IMR-90 (cell line): ENCODE measurements around the gene OPN4. TPM values are rescaled to one million over a fixed set of nuclear protein-coding genes. Genes with fewer than 3 reads are reported as not detected.

Experiments
- ATAC-seq: fragments of 200-7000 bp; cut with Tn5 transposase; 2 replicates; pipeline ENCODE4 v1.9.1; 2020; ENCODE audit warnings: low read depth, mild to moderate bottlenecking, moderate library complexity
- BruUV-seq: library from RNA; stranded (reverse); fragments of 400-500 nt; replicated peaks from 2 replicates; lab custom pipeline; 2021; lab: Mats Ljungman, UMichigan
- CTCF ChIA-PET: fragments of 300-600 bp; formaldehyde crosslinking; extraction: SDS; loops from one replicate; lab custom pipeline; 2021; ENCODE audit warnings: antibody characterized with exemption; lab: Yijun Ruan, JAX
- POLR2A ChIA-PET: fragments of 300-600 bp; sonication (Branson Sonifier 250); formaldehyde crosslinking; loops from one replicate; lab custom pipeline; 2022; ENCODE audit warnings: antibody characterized with exemption; ENCODE audit not compliant: unreplicated experiment; lab: Charles Lee
- DNase-seq: peaks from one replicate; pipeline ENCODE4 v3.0.0; 2013
- H2AFZ ChIP-seq: replicated peaks from 2 replicates; pipeline ENCODE3; 2013; ENCODE audit warnings: low read length, mild to moderate bottlenecking; ENCODE audit not compliant: poor library complexity
- H2AK5ac ChIP-seq: 2 replicates; pipeline ENCODE4 v1.6.1; 2013; ENCODE audit warnings: low read depth, low read length, inconsistent platforms
- H2AK9ac ChIP-seq: replicated peaks from 2 replicates; pipeline ENCODE3; 2013; ENCODE audit warnings: mild to moderate bottlenecking, low read depth, low read length, moderate library complexity; ENCODE audit not compliant: poor library complexity
- H2BK120ac ChIP-seq: 2 replicates; pipeline ENCODE4 v1.6.1; 2013; ENCODE audit warnings: low read depth, low read length, inconsistent platforms
- H2BK15ac ChIP-seq: 3 replicates; pipeline ENCODE4 v1.6.1; 2013; ENCODE audit warnings: low read depth, low read length, inconsistent platforms
- H2BK20ac ChIP-seq: 2 replicates; pipeline ENCODE4 v1.6.1; 2013; ENCODE audit warnings: low read depth, mild to moderate bottlenecking, inconsistent platforms, low read length, moderate library complexity
- H2BK5ac ChIP-seq: 2 replicates; pipeline ENCODE4 v1.6.1; 2013; ENCODE audit warnings: mild to moderate bottlenecking, low read depth, low read length, inconsistent platforms; ENCODE audit not compliant: poor library complexity, severe bottlenecking
- H3K14ac ChIP-seq: replicated peaks from 2 replicates; pipeline ENCODE4 v1.6.1; 2013; ENCODE audit warnings: low read depth, low read length, inconsistent platforms
- H3K18ac ChIP-seq: 2 replicates; pipeline ENCODE4 v1.6.1; 2013; ENCODE audit warnings: low read depth, low read length, control low read depth
- H3K23ac ChIP-seq: 2 replicates; pipeline ENCODE4 v1.6.1; 2013; ENCODE audit warnings: low read depth, low read length, inconsistent platforms
- H3K27ac ChIP-seq: 2 replicates; pipeline ENCODE4 v1.5.1; 2013; ENCODE audit warnings: mild to moderate bottlenecking, control low read depth, low read length; ENCODE audit not compliant: insufficient read depth
- H3K27me3 ChIP-seq: 2 replicates; pipeline ENCODE4 v1.6.1; 2013; ENCODE audit warnings: low read length; ENCODE audit not compliant: control insufficient read depth, insufficient read depth
- H3K36me3 ChIP-seq: 2 replicates; pipeline ENCODE4 v1.6.1; 2013; ENCODE audit warnings: low read length, mixed read lengths; ENCODE audit not compliant: control insufficient read depth, insufficient read depth
- H3K4ac ChIP-seq: 2 replicates; pipeline ENCODE4 v1.6.1; 2013; ENCODE audit warnings: low read depth, low read length, inconsistent platforms
- H3K4me1 ChIP-seq: 2 replicates; pipeline ENCODE4 v1.6.1; 2013; ENCODE audit warnings: low read length, mixed read lengths; ENCODE audit not compliant: control insufficient read depth, insufficient read depth
- H3K4me2 ChIP-seq: 2 replicates; pipeline ENCODE4 v1.6.1; 2013; ENCODE audit warnings: low read depth, mild to moderate bottlenecking, control low read depth, low read length, moderate library complexity
- H3K4me3 ChIP-seq: 2 replicates; pipeline ENCODE4 v1.5.1; 2013; ENCODE audit warnings: low read depth, mild to moderate bottlenecking, control low read depth, low read length, moderate library complexity; ENCODE audit not compliant: insufficient read depth
- H3K56ac ChIP-seq: 2 replicates; pipeline ENCODE4 v1.6.1; 2013; ENCODE audit warnings: low read length, inconsistent platforms; ENCODE audit not compliant: insufficient read depth; ENCODE audit errors: extremely low read depth
- H3K79me1 ChIP-seq, 2 experiments: 2 replicates each; pipeline ENCODE4 v1.6.1; 2013; ENCODE audit warnings: low read length in 2 of 2, inconsistent platforms in 1 of 2, low read depth in 1 of 2
- H3K9ac ChIP-seq: 2 replicates; pipeline ENCODE4 v1.6.1; 2013; ENCODE audit warnings: low read depth, low read length, control low read depth
- H3K9me1 ChIP-seq: 2 replicates; pipeline ENCODE4 v1.6.1; 2013; ENCODE audit warnings: low read length, inconsistent platforms; ENCODE audit not compliant: insufficient read depth
- H3K9me3 ChIP-seq: 2 replicates; pipeline ENCODE4 v1.6.1; 2013; ENCODE audit warnings: low read length; ENCODE audit not compliant: control insufficient read depth, insufficient read depth
- H4K20me1 ChIP-seq: 2 replicates; pipeline ENCODE4 v1.6.1; 2013; ENCODE audit warnings: low read length, inconsistent platforms; ENCODE audit not compliant: insufficient read depth
- H4K5ac ChIP-seq: 2 replicates; pipeline ENCODE4 v1.6.1; 2013; ENCODE audit warnings: mild to moderate bottlenecking, low read depth, low read length, control low read depth
- H4K8ac ChIP-seq, 2 experiments: 2 replicates each; pipeline ENCODE4 v1.6.1; 2013; ENCODE audit warnings: low read depth in 2 of 2, low read length in 2 of 2, control low read depth in 1 of 2, inconsistent platforms in 1 of 2
- H4K91ac ChIP-seq: 2 replicates; pipeline ENCODE4 v1.6.1; 2013; ENCODE audit warnings: low read depth, low read length, inconsistent platforms; ENCODE audit not compliant: insufficient read depth
- CHD1 ChIP-seq: IDR thresholded peaks from 2 replicates; pipeline ENCODE4 v1.6.1; 2012; ENCODE audit warnings: low read depth, low read length, improper control_type of control experiment
- CTCF ChIP-seq: conservative IDR thresholded peaks from 2 replicates; pipeline ENCODE4 v1.5.1; 2012; ENCODE audit warnings: mild to moderate bottlenecking, low read depth, low read length, improper control_type of control experiment
- ELK1 ChIP-seq: fragments of 150-350 bp; IDR thresholded peaks from 2 replicates; pipeline ENCODE4 v1.6.1; 2016; ENCODE audit warnings: low read depth, mild to moderate bottlenecking, low read length, moderate library complexity, borderline replicate concordance
- MAFK ChIP-seq: IDR thresholded peaks from 2 replicates; pipeline ENCODE4 v1.6.1; 2012; ENCODE audit warnings: low read depth, low read length, improper control_type of control experiment
- MAZ ChIP-seq: IDR thresholded peaks from 2 replicates; pipeline ENCODE4 v1.6.1; 2012; ENCODE audit warnings: low read depth, mild to moderate bottlenecking, low read length, improper control_type of control experiment, moderate library complexity, borderline replicate concordance
- MXI1 ChIP-seq: IDR thresholded peaks from 2 replicates; pipeline ENCODE4 v1.6.1; 2012; ENCODE audit warnings: low read depth, mild to moderate bottlenecking, low read length, moderate library complexity, borderline replicate concordance
- NFE2L2 ChIP-seq: fragments of 150-350 bp; IDR thresholded peaks from 2 replicates; pipeline ENCODE4 v1.6.1; 2016; ENCODE audit warnings: low read depth, mild to moderate bottlenecking, low read length
- POLR2A ChIP-seq: IDR thresholded peaks from 2 replicates; pipeline ENCODE4 v1.6.1; 2012; ENCODE audit warnings: mild to moderate bottlenecking, low read depth, low read length
- RCOR1 ChIP-seq: IDR thresholded peaks from 2 replicates; pipeline ENCODE4 v1.6.1; 2012; ENCODE audit warnings: mild to moderate bottlenecking, low read length, improper control_type of control experiment; ENCODE audit not compliant: insufficient replicate concordance
- SMC3 ChIP-seq: fragments of 150-350 bp; IDR thresholded peaks from 2 replicates; pipeline ENCODE4 v1.6.1; 2016; ENCODE audit warnings: low read depth, mild to moderate bottlenecking, antibody characterized with exemption, low read length, moderate library complexity
- WGBS, 2 experiments: methylation state at CpG; one replicate each; pipeline versions ENCODE4 v1.1.5 to v1.1.7; 2013; ENCODE audit warnings: missing lambda C conversion rate in 2 of 2; ENCODE audit not compliant: insufficient read length in 1 of 2; ENCODE audit errors: extremely low coverage in 2 of 2; 5-methylcytosine and 5-hydroxymethylcytosine counted together
- dilution Hi-C: fragments of 300-500 bp; cut with HindIII; formaldehyde crosslinking; loops from one replicate; pipeline ENCODE4 v1.14.3; 2018; ENCODE audit warnings: low sequenced_read_pairs; ENCODE audit not compliant: unreplicated experiment
- in situ Hi-C: fragments of 300-500 bp; cut with MboI; formaldehyde crosslinking; loops from 3 replicates; pipeline ENCODE4 v1.14.3; 2019; ENCODE audit warnings: low sequenced_read_pairs, inconsistent platforms, mixed read lengths
- intact Hi-C: fragments of 100-400 bp; cut with micrococcal nuclease; formaldehyde crosslinking; loops from 2 replicates; pipeline ENCODE4 v1.10.0; 2022
- polyA plus RNA-seq, 3 experiments: library from polyadenylated mRNA; depleted of rRNA; stranded (reverse); fragments of >200 nt; gene quantifications; 2 replicates each; pipeline ENCODE4 v1.2.3, GENCODE V29; 2012; ENCODE audit warnings: low replicate concordance in 1 of 3
- total RNA-seq: library from RNA; depleted of rRNA; stranded (reverse); fragments of >200 nt; gene quantifications from 2 replicates; pipeline ENCODE4 v1.2.3, GENCODE V29; 2012

OPN4 gene
- total and polyA plus RNA-seq, 2 of the 4 experiments (the other 2 are of a cell fraction): 0.03 TPM; not detected in 1

GRCh38 chr10:86664341-86665217 lies 10.2 kb downstream of the OPN4 start (continued):
- TF ChIP-seq ELK1 (no peak), SMC3 (no peak)

GRCh38 chr10:86665218-86665607 lies 10.9 kb downstream of the OPN4 start:
- Histone ChIP-seq H3K56ac (no peak overlapping the region), H3K4me3 (no peak overlapping the region), H2AK9ac (peak overlapping the region; percentile 66), H3K9me1 (peaks cover 23% of the 10 kb centered on the region), H4K8ac (no peak overlapping the region), H3K23ac (no peak overlapping the region), H3K4me2 (no peak overlapping the region), H3K4ac (no peak overlapping the region), H2AFZ (peak overlapping the region; percentile 71), H2BK120ac (no peak overlapping the region), H3K9ac (no peak overlapping the region), H2BK15ac (0 out of 3 replicates have a peak overlapping the region, but pooled peaks have one; percentile 10), H3K9me3 (no peaks in the 10 kb centered on the region), H3K27ac (no peak overlapping the region), H4K20me1 (no peaks in the 10 kb centered on the region), H4K91ac (peak overlapping the region; percentile 33; the same call in 1 of the 2 replicates), H3K36me3 (no peaks in the 10 kb centered on the region), H3K18ac (no peak overlapping the region), H4K5ac (no peak overlapping the region), H2AK5ac (no peak overlapping the region), H2BK20ac (no peak overlapping the region; the same call in 1 of the 2 replicates), H3K79me1 (peaks cover 0 to 15% of the 10 kb centered on the region in 2 experiments; a peak in 2 of 4 replicates), H3K4me1 (peaks cover 34% of the 10 kb centered on the region), H3K27me3 (no peaks in the 10 kb centered on the region), H3K14ac (0 out of 2 replicates have a peak overlapping the region, but pooled peaks have one; percentile 66), H2BK5ac (no peak overlapping the region)
- no peak for ATAC-seq
- POLR2A ChIA-PET: no interaction called here
- in situ Hi-C loops (no loop called here), intact Hi-C loops (no loop called here), dilution Hi-C loops (no loop called here)
- 93% methylated on average over 3 of the region's 7 CpGs; no CpG with 5 or more reads in 1 of the 2 experiments for WGBS, 2 experiments
- CTCF ChIA-PET: no interaction called here
- DNase-seq: no peak
- BruUV-seq: no TSS peak
- TF ChIP-seq MAFK (no peak), SMC3 (no peak), CTCF (no peak), RCOR1 (no peak), NFE2L2 (no peak), MAZ (no peak), MXI1 (no peak), ELK1 (no peak), CHD1 (no peak), POLR2A (no peak)
